ENCODE results near the gene MCM8. TPM values are rescaled to one million over a fixed set of nuclear protein-coding genes. Genes with fewer than 3 reads are reported as not detected.

Gene MCM8
- total and polyA plus RNA-seq, 7 experiments from 2014 or later = 0.29 to 22.7 (median 5.1) TPM

GRCh38 chr20:5918856-5919625 lies 31.4 kb upstream of the MCM8 start:
- no peaks in the 10 kb centered on the region for H3K9me3 Mint-ChIP-seq
- H3K36me3 Mint-ChIP-seq = no peaks in the 10 kb centered on the region
- ChIA-PET CTCF (interaction anchor here (0.9 kb wide), 1 partner anchor 24 kb away, joined by 3 read pairs; no protein-coding TSS in a partner anchor), POLR2A (no interaction called here)
- intact Hi-C loops (cut with micrococcal nuclease) = no loop called here
- peaks cover 0 to 11% (median 6%) of the 10 kb centered on the region in 7 donors for H3K4me1 Mint-ChIP-seq
- H3K27ac ChIP-seq (ENCODE audit: low read depth, low read length) = no peak overlapping the region
- H3K36me3 ChIP-seq (ENCODE audit: control insufficient read depth in 2 of 3, insufficient read depth in 3 of 3, low read length in 3 of 3) = no peaks in the 10 kb centered on the region
- DNase-seq (no peak), ATAC-seq (peak; percentile 65)
- H3K4me1 ChIP-seq (ENCODE audit: control insufficient read depth in 2 of 2, insufficient read depth in 2 of 2, low read length in 2 of 2) = peaks cover 0 to 10% of the 10 kb centered on the region in 2 donors
- peaks cover 15 to 28% (median 25%) of the 10 kb centered on the region in 5 donors for H3K27me3 Mint-ChIP-seq
- no peaks in the 10 kb centered on the region for H3K9me3 ChIP-seq (ENCODE audit: control insufficient read depth in 2 of 3, low read length in 3 of 3)
- peak overlapping the region in 3 of 9 donors; percentile 28 to 47 (median 30) for H3K27ac Mint-ChIP-seq
- H3K4me3 Mint-ChIP-seq = no peak overlapping the region
- H3K27me3 ChIP-seq (ENCODE audit: control insufficient read depth in 2 of 2, insufficient read depth in 2 of 2, low read length in 2 of 2) = no peaks in the 10 kb centered on the region
- H3K4me3 ChIP-seq (ENCODE audit: low read length) = no peak overlapping the region

GRCh38 chr20:5919626-5920544 lies 30.6 kb upstream of the MCM8 start:
- peaks cover 0 to 10% of the 10 kb centered on the region in 2 donors for H3K4me1 ChIP-seq (ENCODE audit: control insufficient read depth in 2 of 2, insufficient read depth in 2 of 2, low read length in 2 of 2)
- no peaks in the 10 kb centered on the region for H3K9me3 ChIP-seq (ENCODE audit: control insufficient read depth in 2 of 3, low read length in 3 of 3)
- no peak overlapping the region for H3K27ac Mint-ChIP-seq
- no peaks in the 10 kb centered on the region for H3K36me3 Mint-ChIP-seq
- H3K36me3 ChIP-seq (ENCODE audit: control insufficient read depth in 2 of 3, insufficient read depth in 3 of 3, low read length in 3 of 3) = no peaks in the 10 kb centered on the region
- ATAC-seq = no peak
- H3K27me3 Mint-ChIP-seq = peaks cover 7 to 21% (median 18%) of the 10 kb centered on the region in 5 donors
- H3K27me3 ChIP-seq (ENCODE audit: control insufficient read depth in 2 of 2, insufficient read depth in 2 of 2, low read length in 2 of 2) = no peaks in the 10 kb centered on the region
- H3K27ac ChIP-seq (ENCODE audit: low read depth, low read length) = no peak overlapping the region
- no peaks in the 10 kb centered on the region for H3K9me3 Mint-ChIP-seq
- POLR2A ChIA-PET = interaction anchor here (0.6 kb wide), 1 partner anchor 180 kb away, joined by 6 read pairs; no protein-coding TSS in a partner anchor
- H3K4me3 Mint-ChIP-seq = peak overlapping the region in 1 of 10 donors; percentile 16
- no peak for DNase-seq
- no peak overlapping the region for H3K4me3 ChIP-seq (ENCODE audit: low read length)
- H3K4me1 Mint-ChIP-seq = peaks cover 0 to 11% (median 6%) of the 10 kb centered on the region in 7 donors
- intact Hi-C loops (cut with micrococcal nuclease) = no loop called here
- CTCF ChIA-PET = interaction anchor here (0.9 kb wide), 1 partner anchor 24 kb away, joined by 3 read pairs; no protein-coding TSS in a partner anchor

GRCh38 chr20:5920581-5920980 lies 29.9 kb upstream of the MCM8 start:
- no peak for DNase-seq
- no peak overlapping the region for H3K4me3 ChIP-seq (ENCODE audit: low read length)
- POLR2A ChIA-PET = interaction anchor here (0.6 kb wide), 1 partner anchor 68 kb away, joined by 3 read pairs; no protein-coding TSS in a partner anchor
- H3K9me3 ChIP-seq (ENCODE audit: control insufficient read depth in 2 of 3, low read length in 3 of 3) = no peaks in the 10 kb centered on the region
- no peaks in the 10 kb centered on the region for H3K36me3 Mint-ChIP-seq
- H3K27me3 ChIP-seq (ENCODE audit: control insufficient read depth in 2 of 2, insufficient read depth in 2 of 2, low read length in 2 of 2) = no peaks in the 10 kb centered on the region
- no peak overlapping the region for H3K27ac ChIP-seq (ENCODE audit: low read depth, low read length)
- CTCF ChIA-PET = no interaction called here
- no peaks in the 10 kb centered on the region for H3K9me3 Mint-ChIP-seq
- peaks cover 7 to 21% (median 15%) of the 10 kb centered on the region in 5 donors for H3K27me3 Mint-ChIP-seq
- peaks cover 0 to 11% (median 6%) of the 10 kb centered on the region in 7 donors for H3K4me1 Mint-ChIP-seq
- peaks cover 0 to 10% of the 10 kb centered on the region in 2 donors for H3K4me1 ChIP-seq (ENCODE audit: control insufficient read depth in 2 of 2, insufficient read depth in 2 of 2, low read length in 2 of 2)
- H3K36me3 ChIP-seq (ENCODE audit: control insufficient read depth in 2 of 3, insufficient read depth in 3 of 3, low read length in 3 of 3) = no peaks in the 10 kb centered on the region
- no peak overlapping the region for H3K4me3 Mint-ChIP-seq
- ATAC-seq = no peak
- H3K27ac Mint-ChIP-seq = no peak overlapping the region
- intact Hi-C loops (cut with micrococcal nuclease) = no loop called here

GRCh38 chr20:5923493-5923892 lies 27.0 kb upstream of the MCM8 start:
- Mint-ChIP-seq H3K27me3 (peaks cover 11 to 21% (median 17%) of the 10 kb centered on the region in 5 donors), H3K4me1 (peaks cover 0 to 11% (median 6%) of the 10 kb centered on the region in 7 donors), H3K27ac (no peak overlapping the region), H3K36me3 (no peaks in the 10 kb centered on the region), H3K4me3 (no peak overlapping the region), H3K9me3 (no peaks in the 10 kb centered on the region)
- Histone ChIP-seq H3K36me3 (ENCODE audit: control insufficient read depth in 2 of 3, insufficient read depth in 3 of 3, low read length in 3 of 3) (no peaks in the 10 kb centered on the region), H3K4me3 (ENCODE audit: low read length) (no peak overlapping the region), H3K9me3 (ENCODE audit: control insufficient read depth in 2 of 3, low read length in 3 of 3) (no peaks in the 10 kb centered on the region), H3K27me3 (ENCODE audit: control insufficient read depth in 2 of 2, insufficient read depth in 2 of 2, low read length in 2 of 2) (no peaks in the 10 kb centered on the region), H3K4me1 (ENCODE audit: control insufficient read depth in 2 of 2, insufficient read depth in 2 of 2, low read length in 2 of 2) (peaks cover 0 to 10% of the 10 kb centered on the region in 2 donors), H3K27ac (ENCODE audit: low read depth, low read length) (no peak overlapping the region)
- ChIA-PET POLR2A (no interaction called here), CTCF (no interaction called here)
- intact Hi-C loops (cut with micrococcal nuclease) = no loop called here
- ATAC-seq = no peak
- DNase-seq = no peak

GRCh38 chr20:5925551-5925950 lies 24.9 kb upstream of the MCM8 start:
- ATAC-seq = no peak
- Histone ChIP-seq H3K4me1 (ENCODE audit: control insufficient read depth in 2 of 2, insufficient read depth in 2 of 2, low read length in 2 of 2) (no peaks in the 10 kb centered on the region), H3K27me3 (ENCODE audit: control insufficient read depth in 2 of 2, insufficient read depth in 2 of 2, low read length in 2 of 2) (no peaks in the 10 kb centered on the region), H3K36me3 (ENCODE audit: control insufficient read depth in 2 of 3, insufficient read depth in 3 of 3, low read length in 3 of 3) (no peaks in the 10 kb centered on the region), H3K27ac (ENCODE audit: low read depth, low read length) (no peak overlapping the region), H3K4me3 (ENCODE audit: low read length) (no peak overlapping the region), H3K9me3 (ENCODE audit: control insufficient read depth in 2 of 3, low read length in 3 of 3) (no peaks in the 10 kb centered on the region)
- DNase-seq = no peak
- H3K36me3 Mint-ChIP-seq = no peaks in the 10 kb centered on the region
- ChIA-PET CTCF (interaction anchor here (0.6 kb wide), 1 partner anchor 174 kb away, joined by 3 read pairs; no protein-coding TSS in a partner anchor), POLR2A (no interaction called here)
- intact Hi-C loops (cut with micrococcal nuclease) = no loop called here
- peaks cover 14 to 31% (median 21%) of the 10 kb centered on the region in 5 donors for H3K27me3 Mint-ChIP-seq
- H3K4me3 Mint-ChIP-seq = no peak overlapping the region
- H3K27ac Mint-ChIP-seq = no peak overlapping the region
- H3K9me3 Mint-ChIP-seq = no peaks in the 10 kb centered on the region
- H3K4me1 Mint-ChIP-seq = no peaks in the 10 kb centered on the region

- CTCF ChIA-PET = interaction anchor here (0.6 kb wide), 1 partner anchor 60 kb away, joined by 3 read pairs; no protein-coding TSS in a partner anchor
- H3K4me1 Mint-ChIP-seq = no peaks in the 10 kb centered on the region
These were observed 22.5 kb upstream of the MCM8 start for GRCh38 chr20:5927749-5928462.

More at GRCh38 chr20:5927749-5928462, 22.5 kb upstream of the MCM8 start:
- no peaks in the 10 kb centered on the region for H3K36me3 ChIP-seq (ENCODE audit: control insufficient read depth in 2 of 3, insufficient read depth in 3 of 3, low read length in 3 of 3)
- no peak overlapping the region for H3K27ac ChIP-seq (ENCODE audit: low read depth, low read length)
- peaks cover 7 to 20% (median 10%) of the 10 kb centered on the region in 5 donors for H3K27me3 Mint-ChIP-seq
- POLR2A ChIA-PET = no interaction called here
- H3K9me3 ChIP-seq (ENCODE audit: control insufficient read depth in 2 of 3, low read length in 3 of 3) = no peaks in the 10 kb centered on the region
- no peak for ATAC-seq
- intact Hi-C loops (cut with micrococcal nuclease) = no loop called here
- H3K4me3 ChIP-seq (ENCODE audit: low read length) = no peak overlapping the region
- no peak for DNase-seq
- peaks cover 0 to 1% (median 0%) of the 10 kb centered on the region in 11 donors for H3K9me3 Mint-ChIP-seq
- H3K27ac Mint-ChIP-seq = no peak overlapping the region
- H3K4me3 Mint-ChIP-seq = no peak overlapping the region
- no peaks in the 10 kb centered on the region for H3K36me3 Mint-ChIP-seq
- no peaks in the 10 kb centered on the region for H3K27me3 ChIP-seq (ENCODE audit: control insufficient read depth in 2 of 2, insufficient read depth in 2 of 2, low read length in 2 of 2)
- no peaks in the 10 kb centered on the region for H3K4me1 ChIP-seq (ENCODE audit: control insufficient read depth in 2 of 2, insufficient read depth in 2 of 2, low read length in 2 of 2)
